GM21576 (cell line): Measurements from ENCODE around the gene NPAT.

Experiments used
- ATAC-seq: cut with Tn5 transposase; IDR thresholded peaks from one replicate; pipeline ENCODE4 v1.9.1; 2021; ENCODE audit warnings: mild to moderate bottlenecking, moderate library complexity; ENCODE audit not compliant: unreplicated experiment

Gene NPAT

GRCh38 chr11:108222574-108223347 lies at the start of gene NPAT, which contains the start of gene ATM:
TSS of gene NPAT (minus strand) at chr11:108222638. CDS start at chr11:108222536, 102 bp downstream.
TSS of gene ATM (plus strand) at chr11:108223067. CDS start at chr11:108227625, 4,558 bp downstream.
- peak; percentile 68 for ATAC-seq

- ATAC-seq: no peak
Measured at GRCh38 chr11:108269583-108269982, 47.1 kb upstream of the NPAT start.

- ATAC-seq: no peak
Measured at GRCh38 chr11:108253176-108253575, 30.7 kb upstream of the NPAT start.

GRCh38 chr11:108246885-108247284 lies 24.4 kb upstream of the NPAT start:
- ATAC-seq: no peak

DNA sequence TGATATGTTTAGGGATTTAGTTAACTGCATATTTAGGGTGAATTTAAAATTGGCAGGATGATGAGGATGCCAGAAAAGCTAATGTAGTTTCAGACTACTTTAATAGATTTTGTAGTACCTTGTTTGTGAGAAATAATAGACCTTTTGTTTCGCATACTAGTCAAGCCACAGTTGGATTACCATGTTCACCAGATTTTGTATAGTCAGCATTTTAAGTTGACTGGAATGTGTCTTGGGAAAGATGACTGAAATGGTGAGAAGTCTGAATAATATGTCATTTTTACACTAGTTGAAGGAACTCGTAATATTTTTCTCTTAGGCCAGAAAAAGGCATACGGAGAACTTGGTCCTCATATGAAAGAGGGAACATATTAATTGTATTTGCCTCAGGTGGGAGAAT lies 23.9 kb upstream of the NPAT start:
- ATAC-seq: no peak

GRCh38 chr11:108242422-108242821 lies 20.0 kb upstream of the NPAT start:
- no peak for ATAC-seq

DNA sequence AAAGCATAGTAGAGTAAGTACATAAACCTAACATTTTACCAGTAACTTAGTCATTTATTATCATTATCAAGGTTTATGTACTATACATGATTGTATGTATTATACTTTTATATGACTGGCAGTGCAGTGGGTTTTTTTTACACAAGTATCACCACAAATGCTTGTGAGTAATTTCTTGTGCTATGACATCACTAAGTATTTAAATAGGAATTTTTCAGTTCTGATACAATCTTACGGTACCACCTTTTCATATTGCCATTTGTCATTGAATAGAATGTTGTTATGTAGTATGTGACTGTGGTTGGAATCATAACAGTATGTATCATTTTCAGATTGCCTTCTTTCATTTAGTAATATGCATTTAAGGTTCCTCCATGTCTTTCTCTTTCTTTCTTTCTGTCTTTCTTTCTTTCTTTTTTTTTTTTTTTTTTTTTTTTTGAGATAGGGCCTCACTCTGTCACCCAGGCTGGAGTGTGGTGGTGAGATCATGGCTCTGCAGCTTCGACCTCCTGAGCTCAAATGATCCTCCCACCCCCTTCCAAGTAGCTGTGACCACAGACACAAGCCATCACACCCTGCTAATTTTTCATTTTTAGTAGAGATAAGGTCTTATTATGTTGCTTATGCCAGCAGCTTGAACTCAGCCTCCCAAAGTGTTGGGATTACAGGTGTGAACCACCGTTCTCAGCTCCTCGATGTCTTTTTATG lies 19.0 kb upstream of the NPAT start:
- no peak for ATAC-seq

DNA sequence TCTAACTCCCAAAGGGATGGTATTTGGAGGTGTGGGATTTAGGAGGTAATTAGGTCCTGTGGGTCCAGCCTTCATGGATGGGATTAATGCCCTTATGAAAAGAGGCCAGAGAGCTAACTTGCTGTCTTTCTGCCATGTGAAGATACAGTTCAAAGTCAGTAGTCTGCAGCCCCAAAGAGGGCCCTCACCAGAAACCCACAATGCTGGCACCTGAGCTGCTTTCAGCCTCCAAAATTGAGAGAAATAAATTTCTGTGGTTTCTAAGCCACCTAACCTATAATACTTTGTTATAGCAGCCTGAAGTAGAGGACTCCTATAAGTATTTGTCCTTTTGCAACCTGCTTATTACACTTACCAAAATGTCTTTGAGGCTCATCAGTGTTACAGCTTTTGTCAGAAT lies 16.6 kb upstream of the NPAT start:
- ATAC-seq: no peak

- peak; percentile 38 for ATAC-seq
Measured at GRCh38 chr11:108237058-108237481, 14.6 kb upstream of the NPAT start.

- ATAC-seq: no peak
Measured at GRCh38 chr11:108235633-108236032, 13.2 kb upstream of the NPAT start.

DNA sequence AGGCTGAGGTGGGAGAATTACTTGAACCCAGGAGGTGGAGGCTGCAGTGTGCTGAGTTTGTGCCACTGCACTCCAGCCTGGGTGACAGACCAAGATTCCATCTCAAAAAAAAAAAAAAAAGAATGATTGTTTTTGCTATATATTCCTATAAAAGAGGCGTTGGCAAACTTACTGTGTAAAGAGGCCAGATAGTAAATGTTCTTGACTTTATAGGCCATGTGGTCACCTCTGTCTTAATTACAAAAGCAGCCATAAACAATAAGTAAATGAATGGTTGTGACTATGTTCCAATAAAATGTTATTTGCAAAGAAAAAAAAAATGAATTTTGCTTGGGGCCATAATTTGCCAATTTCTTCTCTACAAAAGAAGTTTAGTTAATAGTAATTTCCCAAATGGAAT lies 12.8 kb upstream of the NPAT start:
- ATAC-seq: no peak

GRCh38 chr11:108233277-108233945 lies 11.0 kb upstream of the NPAT start:
- ATAC-seq: no peak

- ATAC-seq: no peak
Measured at GRCh38 chr11:108228251-108228650, 5.8 kb upstream of the NPAT start.

DNA sequence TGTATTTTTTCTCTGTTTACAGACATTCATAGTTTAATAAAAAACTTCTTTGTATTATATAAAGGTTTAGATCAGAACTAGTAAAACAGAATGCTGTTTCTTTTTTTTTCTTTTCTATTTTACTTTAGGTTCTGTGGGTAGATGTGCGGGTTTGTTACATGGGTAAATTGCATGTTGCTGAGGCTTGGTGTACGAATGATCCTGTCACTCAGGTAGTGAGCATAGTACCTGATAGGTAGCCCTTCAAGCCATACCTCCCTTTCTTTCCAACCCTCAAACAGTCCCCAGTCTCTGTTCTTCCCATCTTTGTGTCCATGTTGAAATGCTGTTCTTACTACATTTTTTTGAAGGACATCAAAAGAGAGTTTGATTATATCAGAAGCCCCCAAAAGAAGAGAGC lies 3.6 kb upstream of the NPAT start:
- no peak for ATAC-seq

DNA sequence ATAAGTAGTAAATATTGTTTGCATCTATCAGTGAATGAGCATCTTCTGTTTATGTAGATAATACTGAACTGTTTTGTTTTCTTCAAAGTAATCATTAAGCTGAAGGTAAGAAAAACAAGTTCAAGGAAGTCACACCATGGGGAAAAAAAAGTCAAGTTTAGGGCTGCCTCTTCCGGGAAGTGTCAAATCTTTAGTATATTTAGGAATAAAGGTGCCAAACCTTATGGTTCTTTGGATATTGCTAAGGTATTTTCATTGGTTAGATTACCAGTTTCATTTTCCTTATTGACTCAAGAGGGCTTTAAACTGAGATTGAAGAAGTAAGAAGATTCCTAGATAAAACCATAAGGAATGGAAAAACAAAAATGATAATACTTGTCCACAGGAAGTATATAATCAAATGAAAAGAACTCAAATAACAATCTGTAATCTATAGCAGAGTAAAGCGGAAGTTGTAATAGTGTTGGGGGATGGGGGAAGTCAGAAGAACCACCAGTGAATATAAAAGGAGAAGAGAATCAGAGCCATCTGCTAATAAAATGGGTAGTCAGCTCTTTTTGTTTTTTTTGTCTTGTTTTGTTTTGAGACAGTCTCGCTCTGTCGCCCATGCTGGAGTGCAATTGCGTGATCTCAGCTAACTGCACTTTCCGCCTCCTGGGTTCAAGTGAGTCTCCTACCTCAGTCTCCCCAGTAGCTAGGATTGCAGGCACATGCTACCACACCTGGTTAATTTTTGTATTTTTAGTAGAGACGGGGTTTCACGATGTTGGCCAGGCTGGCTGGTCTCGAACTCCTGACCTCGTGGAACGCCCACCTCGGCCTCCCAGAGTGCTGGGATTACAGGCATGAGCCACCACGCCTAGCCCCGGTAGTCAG lies 2.7 kb upstream of the NPAT start:
- no peak for ATAC-seq

GRCh38 chr11:108224366-108224765 lies 1.9 kb upstream of the NPAT start:
- no peak for ATAC-seq

DNA sequence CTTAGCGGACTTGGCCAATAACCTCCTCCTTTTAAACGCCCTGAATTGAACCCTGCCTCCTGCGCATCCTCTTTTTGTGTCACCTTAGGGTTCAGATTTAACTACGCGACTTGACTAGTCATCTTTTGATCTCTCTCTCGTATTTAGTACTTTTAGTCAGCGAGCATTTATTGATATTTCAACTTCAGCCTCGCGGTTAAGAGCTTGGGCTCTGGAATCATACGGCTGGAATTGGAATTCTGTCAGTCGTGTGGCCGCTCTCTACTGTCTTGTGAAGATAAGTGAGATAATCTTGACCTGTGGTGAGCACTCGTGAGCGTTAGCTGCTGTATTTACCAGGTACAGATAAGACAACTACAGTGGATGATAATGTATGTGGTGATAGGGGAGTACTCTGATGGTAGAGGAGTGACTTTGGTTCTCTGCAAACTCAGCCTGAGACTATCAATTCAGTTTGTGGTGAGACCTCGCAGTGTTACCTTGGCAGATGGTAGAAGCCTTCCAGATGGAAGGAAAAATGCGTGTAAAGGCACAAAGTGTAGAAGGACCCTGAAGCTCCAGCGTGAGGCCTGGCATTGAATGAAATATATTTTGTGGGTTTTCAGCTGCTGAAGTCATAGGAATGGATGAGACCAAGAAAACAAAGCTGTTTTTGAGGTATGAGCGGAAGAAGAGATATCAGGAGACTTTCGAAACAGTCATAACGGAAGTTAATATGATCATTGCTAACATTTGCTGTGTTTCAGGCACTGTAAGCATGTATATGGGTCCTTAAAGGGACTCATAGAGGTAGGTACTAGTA lies 1.1 kb upstream of the NPAT start:
- peak; percentile 29 for ATAC-seq

DNA sequence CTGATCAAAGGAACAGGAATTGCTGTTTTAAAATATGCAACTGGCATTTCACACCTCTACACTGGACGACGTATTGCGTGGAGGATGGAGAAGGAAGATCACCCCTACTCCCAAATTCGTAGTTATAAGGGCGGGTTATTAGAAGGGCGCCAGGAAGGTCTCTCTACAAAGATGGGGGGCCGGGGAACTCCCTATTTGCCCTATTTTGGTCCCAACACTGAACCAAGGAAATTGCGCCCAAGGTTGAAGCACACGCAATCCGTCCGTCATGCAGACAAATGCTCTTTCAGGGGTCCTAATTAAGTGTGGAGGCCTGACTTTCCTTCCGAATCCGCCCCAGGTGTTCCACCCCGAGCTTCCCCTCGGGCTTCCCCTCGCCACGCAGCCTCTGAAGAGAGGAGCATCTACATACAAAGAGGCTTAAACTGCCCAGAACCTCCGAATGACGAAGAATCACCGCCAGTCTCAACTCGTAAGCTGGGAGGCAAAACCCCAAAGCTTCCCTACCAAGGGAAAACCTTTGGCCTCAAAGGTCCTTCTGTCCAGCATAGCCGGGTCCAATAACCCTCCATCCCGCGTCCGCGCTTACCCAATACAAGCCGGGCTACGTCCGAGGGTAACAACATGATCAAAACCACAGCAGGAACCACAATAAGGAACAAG lies 396 bp downstream of the NPAT start:
- ATAC-seq: no peak

DNA sequence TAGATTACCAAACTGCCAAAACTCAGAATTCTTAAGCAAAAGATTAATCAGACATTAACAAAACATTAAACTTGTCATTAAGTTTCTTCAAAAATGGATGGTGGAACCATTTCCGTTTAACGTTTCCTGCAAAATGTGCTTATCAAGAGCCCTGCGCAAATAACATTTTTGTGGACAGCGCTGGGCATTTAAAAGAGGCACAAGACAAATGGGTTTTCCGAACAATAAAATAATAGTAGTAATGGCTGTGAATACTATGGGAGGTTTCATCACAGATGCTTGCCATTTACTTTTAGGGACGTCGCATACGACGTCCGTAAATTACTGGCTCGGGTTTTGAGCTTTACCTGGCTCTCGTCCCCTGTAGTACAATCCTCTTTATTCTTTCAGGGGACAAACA lies 1.1 kb downstream of the NPAT start:
- ATAC-seq: no peak
